ENCODE results near the gene ETFDH.
"Not testable (repeated sequence)": the region's sequence is repeated elsewhere in the genome, so short reads cannot be mapped to it uniquely, and the experiment has no call there.

Gene ETFDH

DNA sequence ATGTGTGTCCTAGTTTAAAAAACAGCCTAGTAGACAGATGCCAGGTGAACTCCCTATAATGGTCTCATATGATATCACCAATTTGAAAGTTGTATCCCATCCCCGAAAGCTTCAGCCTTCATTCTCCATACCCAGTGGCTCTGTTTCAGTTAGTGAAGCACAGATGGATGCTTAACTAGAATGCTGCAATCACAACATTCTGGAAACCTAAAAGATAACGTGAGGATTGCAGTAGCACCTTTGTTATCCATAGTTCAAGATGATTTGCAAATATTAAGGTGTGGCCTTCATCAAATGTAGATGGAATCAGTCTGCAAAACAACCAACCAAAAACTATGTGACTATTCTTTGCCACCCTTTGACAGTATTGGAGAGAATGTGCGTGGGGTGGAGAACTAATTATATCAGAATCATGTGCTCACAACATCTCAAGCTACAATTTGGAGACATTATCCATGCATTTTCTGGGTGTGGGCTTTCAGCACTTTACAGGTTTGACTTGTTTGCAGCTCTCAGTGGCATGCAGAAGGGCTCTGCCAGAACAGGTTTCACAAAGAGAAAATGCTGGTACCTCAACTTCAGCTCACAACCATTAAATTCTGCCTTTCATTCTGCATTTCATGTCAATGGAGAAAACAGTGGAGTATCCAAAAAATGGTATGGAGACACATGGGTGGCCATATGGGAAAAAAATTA, 69.4 kb downstream of the ETFDH start:
- H3K27ac ChIP-seq = no peak overlapping the region
- ChIA-PET POLR2A (ENCODE audit: low non-redundant PET) (no interaction called here), CTCF (interaction anchor here (0.6 to 1.1 kb wide), 5 partner anchors 22 to 454 kb away, joined by 3 to 6 read pairs (median 4); no protein-coding TSS in a partner anchor)
- TF ChIP-seq, protein P1, sequence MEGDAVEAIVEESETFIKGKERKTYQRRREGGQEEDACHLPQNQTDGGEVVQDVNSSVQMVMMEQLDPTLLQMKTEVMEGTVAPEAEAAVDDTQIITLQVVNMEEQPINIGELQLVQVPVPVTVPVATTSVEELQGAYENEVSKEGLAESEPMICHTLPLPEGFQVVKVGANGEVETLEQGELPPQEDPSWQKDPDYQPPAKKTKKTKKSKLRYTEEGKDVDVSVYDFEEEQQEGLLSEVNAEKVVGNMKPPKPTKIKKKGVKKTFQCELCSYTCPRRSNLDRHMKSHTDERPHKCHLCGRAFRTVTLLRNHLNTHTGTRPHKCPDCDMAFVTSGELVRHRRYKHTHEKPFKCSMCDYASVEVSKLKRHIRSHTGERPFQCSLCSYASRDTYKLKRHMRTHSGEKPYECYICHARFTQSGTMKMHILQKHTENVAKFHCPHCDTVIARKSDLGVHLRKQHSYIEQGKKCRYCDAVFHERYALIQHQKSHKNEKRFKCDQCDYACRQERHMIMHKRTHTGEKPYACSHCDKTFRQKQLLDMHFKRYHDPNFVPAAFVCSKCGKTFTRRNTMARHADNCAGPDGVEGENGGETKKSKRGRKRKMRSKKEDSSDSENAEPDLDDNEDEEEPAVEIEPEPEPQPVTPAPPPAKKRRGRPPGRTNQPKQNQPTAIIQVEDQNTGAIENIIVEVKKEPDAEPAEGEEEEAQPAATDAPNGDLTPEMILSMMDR (conservative IDR thresholded peaks at IDR 0.05; ENCODE audit: low read depth) = no peak
- DNase-seq (ENCODE audit: low spot score) = no peak

DNA sequence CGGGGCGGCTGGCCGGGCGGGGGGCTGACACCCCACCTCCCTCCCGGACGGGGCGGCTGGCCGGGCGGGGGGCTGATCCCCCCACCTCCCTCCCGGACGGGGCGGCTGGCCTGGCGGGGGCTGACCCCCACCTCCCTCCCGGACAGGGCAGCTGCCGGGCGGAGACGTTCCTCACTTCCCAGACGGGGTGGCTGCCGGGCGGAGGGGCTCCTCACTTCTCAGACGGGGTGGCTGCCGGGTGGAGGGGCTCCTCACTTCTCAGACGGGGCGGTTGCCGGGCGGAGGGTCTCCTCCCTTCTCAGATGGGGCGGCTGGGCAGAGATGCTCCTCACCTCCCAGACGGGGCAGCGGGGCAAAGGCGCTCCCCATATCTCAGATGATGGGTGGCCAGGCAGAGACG, 74.4 kb downstream of the ETFDH start:
- DNase-seq (ENCODE audit: low spot score); POLR2A ChIA-PET (ENCODE audit: low non-redundant PET); H3K27ac ChIP-seq; CTCF ChIA-PET: not testable (repeated sequence)

DNA sequence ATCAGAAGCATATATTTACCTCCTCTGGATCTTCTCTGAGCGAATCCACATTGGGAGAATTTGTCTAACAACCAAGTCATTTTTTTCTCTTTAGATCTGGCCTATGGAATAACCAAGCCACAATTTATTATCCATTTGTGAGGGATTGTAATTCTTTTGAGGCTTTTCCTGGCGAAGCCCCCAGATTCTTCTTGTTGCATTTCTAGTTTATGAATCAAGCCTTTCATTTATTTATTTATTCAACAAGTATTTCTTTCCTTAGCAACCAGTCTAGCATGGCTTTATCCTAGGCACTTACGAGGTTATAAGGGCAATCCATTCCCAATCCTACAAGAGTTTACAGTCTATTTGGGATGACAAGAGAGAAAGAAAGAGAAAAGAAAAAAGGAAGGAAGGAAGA, 78.3 kb downstream of the ETFDH start:
- TF ChIP-seq, protein P1 (conservative IDR thresholded peaks at IDR 0.05; ENCODE audit: low read depth) = no peak
- no peak overlapping the region for H3K27ac ChIP-seq
- POLR2A ChIA-PET (ENCODE audit: low non-redundant PET) = no interaction called here
- DNase-seq (ENCODE audit: low spot score) = no peak
- CTCF ChIA-PET = no interaction called here

DNA sequence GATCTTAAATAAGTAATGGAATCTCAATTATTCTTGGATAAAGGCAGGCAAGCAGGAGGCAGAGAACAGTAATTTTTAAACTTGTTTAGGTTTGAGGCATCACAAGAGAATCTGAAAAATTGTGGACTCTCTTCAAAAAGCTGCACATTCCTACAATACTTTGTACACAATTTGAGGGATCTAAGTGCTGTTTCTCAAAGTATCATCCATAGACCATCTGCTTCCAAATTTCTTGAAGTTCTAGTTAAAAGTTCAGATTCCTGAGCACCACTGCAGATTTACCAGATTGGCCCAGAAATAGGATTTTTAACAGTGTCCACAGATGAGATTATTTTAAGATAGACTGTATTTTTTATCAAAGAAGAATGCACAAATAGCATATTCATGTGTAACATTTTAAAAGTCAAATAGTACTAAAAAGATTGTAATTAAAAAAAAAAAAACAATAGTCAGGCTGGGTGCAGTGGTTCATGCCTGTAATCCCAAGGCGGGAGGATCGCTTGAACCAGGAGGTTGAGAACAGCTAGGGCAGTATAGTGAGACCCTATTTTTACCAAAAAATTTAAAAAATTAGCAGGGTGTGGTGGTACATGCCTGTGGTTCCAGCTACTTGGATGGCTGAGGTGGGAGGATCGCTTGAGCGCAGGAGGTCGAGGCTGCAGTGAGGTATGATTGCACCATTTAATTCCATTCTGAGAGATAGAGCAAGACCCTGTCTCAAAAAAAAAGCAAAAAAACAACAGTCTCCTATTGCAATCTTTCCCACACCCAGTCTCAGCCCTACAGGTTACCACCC, 82.5 kb downstream of the ETFDH start:
- no peak for DNase-seq (ENCODE audit: low spot score)
- TF ChIP-seq, protein P1 (conservative IDR thresholded peaks at IDR 0.05; ENCODE audit: low read depth) = no peak
- no peak overlapping the region for H3K27ac ChIP-seq
- CTCF ChIA-PET = no interaction called here
- POLR2A ChIA-PET (ENCODE audit: low non-redundant PET) = no interaction called here

DNA sequence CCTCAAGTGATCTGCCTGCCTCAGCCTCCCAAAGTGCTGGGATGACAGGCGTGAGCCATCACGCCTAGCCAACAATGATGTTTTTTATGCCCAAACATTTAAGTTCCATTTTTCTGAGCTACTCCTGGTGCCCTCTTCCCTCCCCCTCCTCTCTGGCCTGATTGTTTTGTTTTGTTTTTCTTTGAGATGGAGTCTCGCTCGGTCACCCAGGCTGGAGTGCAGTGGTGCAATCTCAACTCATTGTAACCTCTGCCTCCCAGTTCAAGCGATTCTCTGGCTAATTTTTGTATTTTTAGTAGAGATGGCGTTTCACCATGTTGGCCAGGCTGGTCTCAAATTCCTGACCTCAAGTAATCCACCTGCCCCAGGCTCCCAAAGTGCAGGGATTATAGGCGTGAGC, 83.7 kb downstream of the ETFDH start:
- CTCF ChIA-PET; DNase-seq (ENCODE audit: low spot score); POLR2A ChIA-PET (ENCODE audit: low non-redundant PET); H3K27ac ChIP-seq: not testable (repeated sequence)

DNA sequence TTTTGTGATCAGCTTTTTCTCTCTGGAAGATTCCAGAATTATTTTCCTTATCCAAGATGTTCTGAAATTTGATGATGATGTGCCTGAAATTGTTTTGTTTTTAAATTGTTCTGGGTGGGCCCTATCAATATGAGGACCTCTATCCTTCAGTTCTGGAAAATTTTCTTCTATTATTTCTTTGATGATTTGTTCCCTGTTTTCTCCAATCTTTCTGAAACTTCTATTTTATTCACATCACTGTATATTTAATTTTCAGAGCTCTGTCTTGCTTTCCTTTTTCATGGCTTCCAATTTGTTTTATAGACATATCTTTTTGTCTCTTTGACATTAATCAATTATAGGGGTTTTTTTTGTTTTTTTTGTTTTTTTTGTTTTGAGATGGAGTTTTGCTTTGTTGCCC, 84.5 kb downstream of the ETFDH start:
- ChIA-PET POLR2A (ENCODE audit: low non-redundant PET) (interaction anchor here (0.7 kb wide), 1 partner anchor 1566 kb away, joined by 3 read pairs; no protein-coding TSS in a partner anchor), CTCF (interaction anchor here (0.7 kb wide), 1 partner anchor 95 kb away, joined by 4 read pairs; no protein-coding TSS in a partner anchor)
- DNase-seq (ENCODE audit: low spot score) = no peak
- TF ChIP-seq, protein P1 (conservative IDR thresholded peaks at IDR 0.05; ENCODE audit: low read depth) = no peak
- H3K27ac ChIP-seq = no peak overlapping the region

DNA sequence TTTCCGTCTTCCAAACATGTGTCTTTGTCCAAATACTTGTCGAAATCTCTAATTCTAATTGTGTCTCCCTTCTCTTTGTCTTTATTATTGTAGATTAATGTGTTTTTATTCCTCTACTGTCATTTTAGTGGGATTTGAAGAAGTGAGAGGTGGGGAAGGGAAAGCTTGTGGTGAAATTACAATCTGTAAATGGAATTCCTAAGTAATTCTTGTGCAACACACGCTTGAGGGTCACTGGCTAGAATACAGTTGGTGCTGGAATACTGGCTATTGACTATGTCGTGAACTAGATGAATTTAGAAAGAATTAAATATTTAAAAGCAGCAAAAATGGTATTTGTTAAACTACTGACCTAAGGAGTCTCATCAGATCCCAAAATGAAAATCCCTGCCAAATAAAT, 86.0 kb downstream of the ETFDH start:
- TF ChIP-seq, protein P1 (conservative IDR thresholded peaks at IDR 0.05; ENCODE audit: low read depth) = no peak
- DNase-seq (ENCODE audit: low spot score) = no peak
- ChIA-PET CTCF (no interaction called here), POLR2A (ENCODE audit: low non-redundant PET) (no interaction called here)
- no peak overlapping the region for H3K27ac ChIP-seq
